Suprapubic skin (tissue), 3 donors: ENCODE data around the gene IVL.

Experiments
- CTCF ChIP-seq, 2 donors: fragments of 200-600 bp in 1 of 2; fragments of 450-650 bp in 1 of 2; sonication (generic) in 1 of 2; IDR thresholded peaks; one replicate each; pipeline ENCODE4 v1.5.1; 2016 to 2019; ENCODE audit warnings: antibody characterized with exemption in 2 of 2, mild to moderate bottlenecking in 1 of 2, moderate library complexity in 1 of 2
- EP300 ChIP-seq: sonication (generic); formaldehyde crosslinking; IDR thresholded peaks from one replicate; pipeline ENCODE4 v1.6.1; 2017; ENCODE audit warnings: antibody characterized with exemption

DNA sequence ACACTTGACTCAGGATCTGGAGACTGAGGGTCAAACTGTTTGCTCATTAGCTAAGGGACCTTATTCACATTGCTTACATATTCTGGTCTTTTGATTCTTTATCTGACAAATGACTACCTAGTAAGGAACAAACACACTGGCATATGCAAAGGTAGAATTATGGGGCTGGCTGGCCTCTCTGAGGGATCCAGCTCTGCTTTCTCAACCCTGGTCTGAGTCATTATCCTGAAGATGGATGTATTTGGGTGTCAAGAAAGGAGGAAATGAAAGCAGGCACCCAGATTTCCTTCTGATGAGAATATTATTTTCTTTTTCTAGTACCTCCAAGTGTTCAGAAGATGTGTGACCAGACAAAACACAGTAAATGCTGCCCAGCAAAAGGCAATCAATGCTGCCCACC is 24.3 kb upstream of the IVL start:
- TF ChIP-seq EP300 (no peak), CTCF (IDR thresholded peaks at IDR 0.05) (no peak)
